HG03342 (cell line): ENCODE data around the gene IL17D.

Experiments used
- ATAC-seq: cut with Tn5 transposase; IDR thresholded peaks from one replicate; pipeline ENCODE4 v1.9.1; 2021; ENCODE audit warnings: mild to moderate bottlenecking, moderate library complexity; ENCODE audit not compliant: unreplicated experiment

IL17D gene

GRCh38 chr13:20689291-20689690 lies 14.2 kb upstream of the IL17D start:
- ATAC-seq = no peak

DNA sequence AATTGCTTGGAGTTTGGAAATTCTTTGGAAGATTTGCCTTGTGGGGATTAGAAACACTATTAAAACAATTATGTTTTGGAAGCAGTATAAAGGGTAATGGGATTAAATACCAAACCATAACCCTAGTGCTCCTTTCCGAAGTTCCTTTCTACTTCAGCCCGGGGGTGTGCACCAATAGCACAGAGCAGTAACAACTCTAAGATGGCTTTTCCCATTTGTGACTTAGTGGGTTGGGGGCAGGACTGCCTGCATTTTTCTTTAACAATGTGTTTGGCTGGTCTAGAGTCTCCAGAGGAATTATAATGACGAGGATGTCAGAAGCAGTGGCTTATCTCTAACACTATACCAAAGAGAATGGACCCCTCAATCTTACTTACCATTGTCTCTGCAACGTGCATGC lies 11.9 kb upstream of the IL17D start:
- ATAC-seq = no peak

DNA sequence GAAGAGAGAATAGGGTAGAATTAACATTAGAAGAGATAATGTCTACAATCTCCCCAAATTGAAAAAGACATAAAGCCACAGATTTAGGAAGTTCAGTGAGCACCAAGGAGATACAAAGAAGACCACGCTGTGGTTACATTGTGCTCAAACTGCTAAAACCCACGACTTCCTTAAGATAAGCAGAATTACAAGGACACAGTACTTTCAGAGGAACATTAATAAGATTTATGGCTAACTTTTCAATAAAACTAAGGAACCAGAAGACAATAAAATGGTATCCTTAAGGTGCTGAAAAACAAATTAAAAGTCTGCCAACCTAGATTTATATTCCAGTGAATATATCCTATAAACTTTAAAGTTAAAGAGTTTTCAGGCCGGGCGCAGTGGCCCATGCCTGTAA lies 7.4 kb upstream of the IL17D start:
- no peak for ATAC-seq

- ATAC-seq = no peak
Observed at GRCh38 chr13:20699715-20700114, 3.8 kb upstream of the IL17D start.

- no peak for ATAC-seq
Observed at GRCh38 chr13:20700288-20700687, 3.2 kb upstream of the IL17D start.

- ATAC-seq = no peak
Observed at GRCh38 chr13:20701461-20701860, 2.0 kb upstream of the IL17D start.

DNA sequence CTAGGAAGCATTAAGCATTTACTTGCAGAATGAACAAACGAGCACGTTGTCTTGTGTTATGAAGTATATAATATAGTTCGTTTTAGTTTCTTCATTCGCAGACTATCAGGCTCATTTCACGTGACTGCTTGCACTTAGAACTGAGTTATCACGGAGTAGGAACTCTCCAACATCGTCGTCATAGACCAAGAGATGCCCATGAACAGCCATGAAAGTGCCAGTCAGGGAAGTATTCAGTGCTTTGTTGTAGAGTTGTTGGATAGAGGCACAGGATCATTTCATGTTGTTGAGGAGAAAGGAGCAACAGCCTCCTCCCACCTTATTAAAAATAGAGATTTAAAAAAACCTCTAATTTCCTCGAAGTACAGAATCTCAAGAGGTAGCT lies 977 bp upstream of the IL17D start:
- ATAC-seq = no peak

DNA sequence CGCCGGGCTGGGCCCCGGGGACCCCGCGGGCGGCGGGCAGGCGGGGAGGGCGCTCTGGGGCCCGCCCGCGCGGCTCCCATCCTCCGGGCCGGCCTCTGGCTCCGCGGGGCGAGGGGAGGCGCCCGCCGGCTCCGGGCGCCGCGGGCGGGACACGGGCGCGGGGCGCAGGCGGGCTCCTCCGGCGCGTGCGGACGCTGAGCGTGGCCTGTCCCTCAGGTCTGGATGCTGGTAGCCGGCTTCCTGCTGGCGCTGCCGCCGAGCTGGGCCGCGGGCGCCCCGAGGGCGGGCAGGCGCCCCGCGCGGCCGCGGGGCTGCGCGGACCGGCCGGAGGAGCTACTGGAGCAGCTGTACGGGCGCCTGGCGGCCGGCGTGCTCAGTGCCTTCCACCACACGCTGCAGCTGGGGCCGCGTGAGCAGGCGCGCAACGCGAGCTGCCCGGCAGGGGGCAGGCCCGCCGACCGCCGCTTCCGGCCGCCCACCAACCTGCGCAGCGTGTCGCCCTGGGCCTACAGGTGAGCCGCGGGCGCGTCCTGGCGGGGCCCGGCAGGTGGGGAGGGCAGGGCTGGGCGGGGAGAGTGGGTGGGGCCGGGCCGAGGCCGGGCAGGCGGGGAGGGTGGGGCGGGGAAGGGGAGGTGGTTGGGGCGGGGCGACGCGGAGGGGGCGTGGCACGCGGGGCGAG lies 420 bp downstream of the IL17D start:
- peak; percentile 94 for ATAC-seq

- no peak for ATAC-seq
Observed at GRCh38 chr13:20704459-20705069, 1.1 kb downstream of the IL17D start.

DNA sequence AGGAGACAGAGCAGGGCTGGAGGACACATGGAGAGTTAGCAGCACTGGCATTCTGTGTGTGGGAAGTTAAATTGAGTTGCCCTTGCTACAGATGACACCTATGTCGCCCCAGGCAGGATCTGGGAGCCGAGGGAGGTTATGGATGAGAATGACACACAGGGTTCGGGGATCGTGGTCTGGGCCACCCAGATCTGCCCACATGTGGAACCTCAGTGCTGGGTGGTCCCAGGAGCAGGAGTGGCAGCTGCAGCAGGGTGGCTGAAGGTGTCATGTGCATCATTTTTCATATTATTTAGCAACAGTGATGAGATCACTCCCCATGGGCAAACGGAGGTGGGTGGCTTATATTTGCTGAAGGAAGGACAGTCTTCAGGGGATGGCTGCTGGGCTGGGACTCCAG lies 3.2 kb downstream of the IL17D start:
- ATAC-seq = no peak

DNA sequence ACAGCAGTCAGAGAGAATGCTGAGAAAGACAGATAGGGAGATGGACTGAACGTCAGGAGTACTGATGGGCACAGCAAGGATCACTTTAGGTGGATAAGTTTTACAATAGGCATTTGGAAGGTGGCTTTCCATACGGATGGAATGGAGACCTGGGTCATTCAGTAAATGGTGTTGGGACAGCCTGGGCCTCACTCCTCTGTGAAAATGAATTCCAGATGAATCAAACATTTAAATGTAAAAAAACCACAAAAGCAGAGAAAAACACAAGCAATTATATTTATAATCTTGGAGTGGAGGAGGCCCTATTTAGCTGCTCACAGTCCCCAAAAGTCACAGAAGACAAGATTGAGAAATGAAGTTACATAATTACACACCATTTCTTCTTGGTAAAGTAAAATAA lies 4.7 kb downstream of the IL17D start:
- no peak for ATAC-seq

DNA sequence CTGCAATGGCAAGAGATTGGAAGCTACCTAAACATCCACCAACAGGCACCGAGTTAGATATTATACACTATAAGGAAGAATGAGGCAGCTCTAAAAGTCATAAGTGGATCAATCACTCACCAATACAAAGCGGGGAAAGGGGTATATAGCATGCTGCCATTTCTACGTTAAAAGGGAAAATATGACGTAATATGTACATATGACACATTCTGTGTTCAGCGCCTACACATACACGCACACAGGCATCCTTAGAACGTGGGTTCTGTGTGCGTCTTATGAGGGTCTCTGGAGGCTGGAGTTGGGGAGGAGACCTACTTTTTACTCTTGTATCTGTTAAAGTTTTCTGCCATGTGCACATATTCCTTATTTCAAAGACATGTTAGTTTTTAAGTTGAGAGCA lies 5.9 kb downstream of the IL17D start:
- no peak for ATAC-seq

DNA sequence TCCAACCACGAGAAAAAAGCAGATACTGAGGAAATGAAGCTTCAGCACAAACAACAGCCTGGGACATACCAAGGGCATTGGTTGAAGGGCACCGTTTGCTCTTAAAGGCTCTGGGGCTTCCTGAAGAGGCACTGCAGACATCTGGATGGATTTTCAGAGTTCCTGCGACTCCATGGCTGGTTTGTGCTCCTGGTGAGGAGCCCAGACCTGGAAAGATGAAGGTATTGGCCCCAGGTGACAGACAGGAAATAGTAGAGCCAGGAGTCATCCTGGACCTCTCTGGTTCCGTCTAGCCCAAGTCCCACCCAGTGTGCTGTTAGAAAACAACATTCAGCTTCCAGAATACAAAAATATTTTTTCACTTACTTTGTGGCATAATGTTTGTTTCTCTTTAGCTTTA lies 6.3 kb downstream of the IL17D start:
- ATAC-seq = no peak

DNA sequence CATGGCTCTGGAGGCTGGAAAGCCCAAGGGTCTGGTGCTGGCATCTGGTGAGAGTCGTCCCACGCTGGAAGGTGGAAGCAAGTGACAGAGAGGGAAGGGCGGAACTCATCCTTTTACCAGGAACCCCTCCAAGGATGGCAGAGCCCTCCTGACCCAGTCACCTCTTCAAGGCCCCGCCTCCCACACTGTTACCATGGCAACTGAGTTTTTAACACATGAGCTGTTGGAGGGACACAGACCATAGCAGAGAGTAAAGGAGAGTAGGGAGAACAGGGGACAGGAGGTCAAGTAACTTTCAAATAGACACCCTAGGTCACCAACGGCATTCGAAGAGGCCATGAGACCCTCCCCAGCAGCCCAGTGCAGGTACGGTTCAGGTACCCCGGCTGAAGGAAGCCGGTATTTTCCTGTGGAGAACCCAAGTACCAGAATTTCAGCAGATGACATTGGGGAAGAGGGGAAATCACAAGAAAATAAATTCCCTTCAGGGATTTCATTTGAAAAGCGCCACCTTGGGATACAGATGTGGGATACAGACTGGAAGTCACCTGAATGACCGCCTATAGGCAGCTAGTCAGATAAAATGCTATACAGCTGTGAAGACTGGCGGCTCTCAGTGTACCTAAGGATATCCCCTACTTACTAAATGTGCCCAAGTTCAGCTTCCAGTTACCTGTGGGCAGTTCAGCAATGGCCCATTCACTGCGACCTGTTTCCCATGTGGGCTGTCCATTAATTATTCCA lies 8.0 kb downstream of the IL17D start:
- no peak for ATAC-seq

GRCh38 chr13:20713014-20713376 lies 9.5 kb downstream of the IL17D start:
- ATAC-seq = no peak

- no peak for ATAC-seq
Observed at GRCh38 chr13:20713751-20714150, 10.3 kb downstream of the IL17D start.

GRCh38 chr13:20714161-20714560 lies 10.7 kb downstream of the IL17D start:
- no peak for ATAC-seq

GRCh38 chr13:20714563-20715329 lies 11.2 kb downstream of the IL17D start:
- ATAC-seq = no peak

DNA sequence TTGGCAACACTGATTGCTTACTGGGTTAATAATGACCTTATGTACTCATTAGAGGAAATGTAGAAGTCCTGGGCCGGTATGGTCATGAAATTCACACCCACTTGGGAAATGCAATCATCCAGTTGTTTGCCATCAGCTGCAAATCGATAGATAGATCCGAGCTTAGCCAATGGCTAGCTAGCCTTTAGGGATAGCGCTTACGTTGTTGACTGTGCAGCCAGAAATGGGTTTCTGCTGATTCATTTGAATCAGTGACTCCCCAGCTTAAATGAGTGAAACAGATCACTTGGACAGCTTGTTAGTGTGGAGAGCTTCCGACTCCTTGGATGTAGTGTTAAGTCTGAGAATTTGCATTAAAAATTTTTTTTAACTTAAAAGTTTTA lies 11.8 kb downstream of the IL17D start:
- no peak for ATAC-seq

DNA sequence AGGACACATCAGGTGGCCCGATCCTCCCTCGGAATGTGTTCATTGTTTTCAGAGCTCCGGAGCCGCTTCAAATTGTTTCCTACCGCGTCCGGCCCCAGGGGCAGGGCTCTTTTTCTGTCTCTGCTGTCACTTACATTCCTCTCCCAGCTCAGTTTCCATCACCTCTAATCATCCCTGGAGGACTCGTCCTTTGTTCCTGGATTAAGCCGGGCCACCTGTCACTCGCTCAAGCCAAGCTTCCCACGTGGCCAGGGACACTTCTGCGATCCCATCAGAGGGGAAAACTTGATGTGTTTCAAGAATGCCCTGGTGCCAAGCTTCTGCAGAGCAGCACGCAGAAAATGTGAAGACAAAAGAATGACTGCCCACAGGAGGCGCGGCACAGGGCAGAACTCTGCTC lies 13.5 kb downstream of the IL17D start:
- no peak for ATAC-seq
